H9 (cell line): ENCODE data around the gene PSMB3. TPM values are rescaled to one million over a fixed set of nuclear protein-coding genes. Genes with fewer than 3 reads are reported as not detected.
A peak's percentile ranks its signal among the peaks of the same experiment; 100 is the strongest.

Source experiments
- DNase-seq: peaks from one replicate; pipeline ENCODE4 v3.0.0-alpha.2; 2017
- H2AFZ ChIP-seq: one replicate; pipeline ENCODE4 v1.6.1; 2013; ENCODE audit warnings: mild to moderate bottlenecking, low read length, control low read depth, moderate library complexity
- H2AK5ac ChIP-seq: 2 replicates; pipeline ENCODE4 v1.6.1; 2013; ENCODE audit warnings: low read length, control low read depth, mixed read lengths; ENCODE audit not compliant: insufficient read length
- H2BK120ac ChIP-seq: one replicate; pipeline ENCODE4 v1.6.1; 2013; ENCODE audit warnings: low read depth, mild to moderate bottlenecking, low read length, control low read depth, inconsistent platforms; ENCODE audit not compliant: poor library complexity, severe bottlenecking
- H2BK12ac ChIP-seq: 2 replicates; pipeline ENCODE4 v1.6.1; 2013; ENCODE audit warnings: low read length, control low read depth, mixed read lengths, low read depth; ENCODE audit not compliant: insufficient read length
- H2BK15ac ChIP-seq: 2 replicates; pipeline ENCODE4 v1.6.1; 2013; ENCODE audit warnings: low read depth, low read length, control low read depth
- H2BK20ac ChIP-seq: one replicate; pipeline ENCODE4 v1.6.1; 2013; ENCODE audit warnings: low read depth, mild to moderate bottlenecking, low read length, control low read depth, inconsistent platforms; ENCODE audit not compliant: poor library complexity, severe bottlenecking
- H2BK5ac ChIP-seq: 2 replicates; pipeline ENCODE4 v1.6.1; 2013; ENCODE audit warnings: low read length, control low read depth, mixed read lengths; ENCODE audit not compliant: insufficient read length
- H3K14ac ChIP-seq: 2 replicates; pipeline ENCODE4 v1.6.1; 2013; ENCODE audit warnings: low read length, control low read depth; ENCODE audit not compliant: insufficient read depth
- H3K18ac ChIP-seq: 2 replicates; pipeline ENCODE4 v1.6.1; 2013; ENCODE audit warnings: low read depth, mild to moderate bottlenecking, mixed read lengths, low read length, control low read depth; ENCODE audit not compliant: insufficient read length
- H3K23ac ChIP-seq: 2 replicates; pipeline ENCODE4 v1.6.1; 2013; ENCODE audit warnings: low read length, control low read depth, mixed read lengths, low read depth; ENCODE audit not compliant: insufficient read length
- H3K23me2 ChIP-seq: 2 replicates; pipeline ENCODE4 v1.6.1; 2013; ENCODE audit warnings: low read depth, mild to moderate bottlenecking, mixed read lengths, low read length, control low read depth; ENCODE audit not compliant: insufficient read length, poor library complexity, severe bottlenecking
- H3K27ac ChIP-seq: 2 replicates; pipeline ENCODE4 v1.5.1; 2013; ENCODE audit warnings: low read length, control low read depth, mixed read lengths, low read depth; ENCODE audit not compliant: insufficient read length
- H3K27me3 ChIP-seq: 2 replicates; pipeline ENCODE4 v1.6.1; 2013; ENCODE audit warnings: low read length, control low read depth, inconsistent platforms; ENCODE audit not compliant: insufficient read depth
- H3K4ac ChIP-seq: 2 replicates; pipeline ENCODE4 v1.6.1; 2013; ENCODE audit warnings: low read depth, mild to moderate bottlenecking, control low read depth, inconsistent platforms, low read length, moderate library complexity
- H3K4me1 ChIP-seq: 2 replicates; pipeline ENCODE4 v1.6.1; 2013; ENCODE audit warnings: low read length, control low read depth, inconsistent platforms; ENCODE audit not compliant: insufficient read depth
- H3K4me2 ChIP-seq: 2 replicates; pipeline ENCODE4 v1.6.1; 2013; ENCODE audit warnings: low read length, control low read depth, mixed read lengths; ENCODE audit not compliant: insufficient read length, insufficient read depth
- H3K56ac ChIP-seq: 2 replicates; pipeline ENCODE4 v1.6.1; 2013; ENCODE audit warnings: low read depth, mild to moderate bottlenecking, mixed read lengths, low read length, control low read depth; ENCODE audit not compliant: insufficient read length
- H3K79me1 ChIP-seq: 2 replicates; pipeline ENCODE4 v1.6.1; 2013; ENCODE audit warnings: low read depth, mild to moderate bottlenecking, moderate library complexity, low read length, control low read depth, inconsistent platforms; ENCODE audit not compliant: insufficient read depth, poor library complexity, severe bottlenecking
- H3K79me2 ChIP-seq: 2 replicates; pipeline ENCODE4 v1.6.1; 2013; ENCODE audit warnings: low read length, control low read depth, inconsistent platforms; ENCODE audit not compliant: insufficient read depth
- H3K9ac ChIP-seq: 2 replicates; pipeline ENCODE4 v1.6.1; 2013; ENCODE audit warnings: low read length, control low read depth, mixed read lengths; ENCODE audit not compliant: insufficient read length; ENCODE audit errors: extremely low read depth
- H3K9me3 ChIP-seq: one replicate; pipeline ENCODE4 v1.6.1; 2013; ENCODE audit warnings: low read depth, low read length, inconsistent platforms; ENCODE audit not compliant: control insufficient read depth
- H3T11ph ChIP-seq: one replicate; pipeline ENCODE4 v1.6.1; 2013; ENCODE audit warnings: mild to moderate bottlenecking, low read length, control low read depth, inconsistent platforms
- H4K20me1 ChIP-seq: one replicate; pipeline ENCODE4 v1.6.1; 2013; ENCODE audit not compliant: control insufficient read depth, insufficient read length, insufficient read depth
- H4K5ac ChIP-seq: 2 replicates; pipeline ENCODE4 v1.6.1; 2013; ENCODE audit warnings: low read depth, mild to moderate bottlenecking, mixed read lengths, low read length, control low read depth; ENCODE audit not compliant: insufficient read length
- H4K8ac ChIP-seq: replicated peaks from 2 replicates; pipeline ENCODE4 v1.6.1; 2013; ENCODE audit warnings: low read length, control low read depth, mixed read lengths, low read depth; ENCODE audit not compliant: insufficient read length
- H4K91ac ChIP-seq: 2 replicates; pipeline ENCODE4 v1.6.1; 2013; ENCODE audit warnings: low read depth, mild to moderate bottlenecking, moderate library complexity, mixed read lengths, low read length, control low read depth; ENCODE audit not compliant: insufficient read length
- H3K27ac Mint-ChIP-seq, 3 experiments: 2 replicates in 2 of 3; 3 replicates in 1 of 3; pipeline ENCODE4 v1.8.0; 2020 to 2021; ENCODE audit warnings: mixed read lengths in 3 of 3, mild to moderate bottlenecking in 1 of 3, moderate library complexity in 1 of 3
- H3K27me3 Mint-ChIP-seq: 2 replicates; pipeline ENCODE4 v1.8.0; 2021; ENCODE audit warnings: low read depth, mild to moderate bottlenecking, moderate library complexity, mixed read lengths
- H3K36me3 Mint-ChIP-seq, 3 experiments: 2 replicates in 2 of 3; 3 replicates in 1 of 3; pipeline ENCODE4 v1.8.0; 2020 to 2021; ENCODE audit warnings: low read depth in 3 of 3, mixed read lengths in 3 of 3; ENCODE audit not compliant: insufficient read depth in 1 of 3
- H3K4me1 Mint-ChIP-seq, 2 experiments: 2 replicates each; pipeline ENCODE4 v1.8.0; 2020; ENCODE audit warnings: mixed read lengths in 2 of 2
- H3K4me3 Mint-ChIP-seq, 2 experiments: 2 replicates in 1 of 2; 3 replicates in 1 of 2; pipeline ENCODE4 v1.8.0; 2020 to 2021; ENCODE audit warnings: mild to moderate bottlenecking in 2 of 2, mixed read lengths in 2 of 2, moderate library complexity in 1 of 2
- H3K9me3 Mint-ChIP-seq, 2 experiments: 2 replicates in 1 of 2; 3 replicates in 1 of 2; pipeline ENCODE4 v1.8.0; 2020; ENCODE audit warnings: mild to moderate bottlenecking in 2 of 2, mixed read lengths in 2 of 2, moderate library complexity in 1 of 2
- WGBS: extraction: QIAGEN DNeasy Blood & Tissue Kit; methylation state at CpG from one replicate; pipeline ENCODE4 v1.1.7; 2013; ENCODE audit warnings: missing lambda C conversion rate, low lambda C conversion rate, mixed read lengths; ENCODE audit not compliant: insufficient read length; ENCODE audit errors: extremely low coverage; 5-methylcytosine and 5-hydroxymethylcytosine counted together
- total RNA-seq: library from RNA; stranded (reverse); gene quantifications from 2 replicates; pipeline ENCODE4 v1.2.1, GENCODE V29; 2021
- TF ChIP-seq, protein P1 (sequence below): fragments of 200-600 bp; sonication (generic); conservative IDR thresholded peaks from 3 replicates; pipeline ENCODE4 v1.8.0; 2021; ENCODE audit warnings: antibody characterized with exemption, mild to moderate bottlenecking

PSMB3 gene
- total RNA-seq, 1 experiment from 2014 or later, result 242 TPM

- Histone ChIP-seq H4K8ac (no peak overlapping the region), H2AK5ac (no peak overlapping the region), H2BK120ac (no peak overlapping the region), H3K9me3 (no peaks in the 10 kb centered on the region), H2AFZ (no peak overlapping the region), H3K4ac (no peak overlapping the region), H3K9ac (no peak overlapping the region), H2BK20ac (no peak overlapping the region), H2BK15ac (no peak overlapping the region), H3K56ac (no peak overlapping the region), H2BK5ac (no peak overlapping the region), H2BK12ac (no peak overlapping the region), H3K27ac (no peak overlapping the region), H3K14ac (no peak overlapping the region), H3K79me1 (no peaks in the 10 kb centered on the region), H3K27me3 (peaks cover 23% of the 10 kb centered on the region; the same call in 1 of the 2 replicates), H4K5ac (no peak overlapping the region), H3K18ac (no peak overlapping the region), H3K79me2 (no peaks in the 10 kb centered on the region), H3K23ac (no peak overlapping the region), H4K20me1 (no peaks in the 10 kb centered on the region), H3T11ph (no peak overlapping the region), H3K4me1 (peaks cover 7% of the 10 kb centered on the region; the same call in 1 of the 2 replicates), H3K4me2 (no peak overlapping the region), H4K91ac (no peak overlapping the region), H3K23me2 (peaks cover 12% of the 10 kb centered on the region)
- Mint-ChIP-seq H3K4me1 (peaks cover 37 to 70% of the 10 kb centered on the region in 2 experiments), H3K9me3 (no peaks in the 10 kb centered on the region; a peak in 1 of 5 replicates), H3K36me3 (peaks cover 0 to 13% (median 3%) of the 10 kb centered on the region in 3 experiments), H3K27ac (no peak overlapping the region), H3K4me3 (no peak overlapping the region; a peak in 1 of 5 replicates), H3K27me3 (peaks cover 64% of the 10 kb centered on the region)
- TF ChIP-seq, protein P1, sequence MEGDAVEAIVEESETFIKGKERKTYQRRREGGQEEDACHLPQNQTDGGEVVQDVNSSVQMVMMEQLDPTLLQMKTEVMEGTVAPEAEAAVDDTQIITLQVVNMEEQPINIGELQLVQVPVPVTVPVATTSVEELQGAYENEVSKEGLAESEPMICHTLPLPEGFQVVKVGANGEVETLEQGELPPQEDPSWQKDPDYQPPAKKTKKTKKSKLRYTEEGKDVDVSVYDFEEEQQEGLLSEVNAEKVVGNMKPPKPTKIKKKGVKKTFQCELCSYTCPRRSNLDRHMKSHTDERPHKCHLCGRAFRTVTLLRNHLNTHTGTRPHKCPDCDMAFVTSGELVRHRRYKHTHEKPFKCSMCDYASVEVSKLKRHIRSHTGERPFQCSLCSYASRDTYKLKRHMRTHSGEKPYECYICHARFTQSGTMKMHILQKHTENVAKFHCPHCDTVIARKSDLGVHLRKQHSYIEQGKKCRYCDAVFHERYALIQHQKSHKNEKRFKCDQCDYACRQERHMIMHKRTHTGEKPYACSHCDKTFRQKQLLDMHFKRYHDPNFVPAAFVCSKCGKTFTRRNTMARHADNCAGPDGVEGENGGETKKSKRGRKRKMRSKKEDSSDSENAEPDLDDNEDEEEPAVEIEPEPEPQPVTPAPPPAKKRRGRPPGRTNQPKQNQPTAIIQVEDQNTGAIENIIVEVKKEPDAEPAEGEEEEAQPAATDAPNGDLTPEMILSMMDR, result no peak
- WGBS, result no CpG with 5 or more reads among the region's 13 CpGs
- peak; percentile 27 for DNase-seq
Observed at GRCh38 chr17:38709864-38710603, 42.5 kb upstream of the PSMB3 start.
